ENCODE results near the gene TOX2. TPM values are rescaled to one million over a fixed set of nuclear protein-coding genes. Genes with fewer than 3 reads are reported as not detected.

The TOX2 gene
- total RNA-seq, 1 experiment from 2014 or later: 1.7 TPM

- Histone ChIP-seq H3K4ac (ENCODE audit: low read depth, low read length) (no peak overlapping the region), H2AK5ac (ENCODE audit: insufficient read length, low read length) (no peak overlapping the region), H2BK20ac (ENCODE audit: low read depth, low read length, poor library complexity, severe bottlenecking) (no peak overlapping the region), H2BK5ac (ENCODE audit: insufficient read length, low read length) (no peak overlapping the region), H3K27me3 (ENCODE audit: insufficient read depth, low read length) (no peaks in the 10 kb centered on the region), H3K23ac (ENCODE audit: insufficient read length, low read depth, low read length) (no peak overlapping the region), H2BK120ac (ENCODE audit: low read depth, low read length, poor library complexity, severe bottlenecking) (no peak overlapping the region), H4K20me1 (ENCODE audit: control insufficient read depth, insufficient read depth, insufficient read length) (no peaks in the 10 kb centered on the region), H3K79me2 (ENCODE audit: insufficient read depth, low read length) (no peaks in the 10 kb centered on the region), H3K79me1 (ENCODE audit: insufficient read depth, low read depth, low read length, poor library complexity, severe bottlenecking) (no peaks in the 10 kb centered on the region), H2BK15ac (ENCODE audit: low read depth, low read length) (no peak overlapping the region), H3K27ac (ENCODE audit: insufficient read length, low read depth, low read length) (no peak overlapping the region), H2BK12ac (ENCODE audit: insufficient read length, low read depth, low read length) (no peak overlapping the region), H3K4me1 (ENCODE audit: insufficient read depth, low read length) (no peaks in the 10 kb centered on the region), H4K5ac (ENCODE audit: insufficient read length, low read depth, low read length) (no peak overlapping the region), H3K14ac (ENCODE audit: insufficient read depth, low read length) (no peak overlapping the region), H3K9ac (ENCODE audit: extremely low read depth, insufficient read length, low read length) (no peak overlapping the region), H4K91ac (ENCODE audit: insufficient read length, low read depth, low read length) (no peak overlapping the region), H2AFZ (ENCODE audit: low read length) (no peak overlapping the region), H3K4me2 (ENCODE audit: insufficient read depth, insufficient read length, low read length) (no peak overlapping the region), H3K9me3 (ENCODE audit: control insufficient read depth, low read depth, low read length) (no peaks in the 10 kb centered on the region), H3T11ph (ENCODE audit: low read length) (no peak overlapping the region), H3K23me2 (ENCODE audit: insufficient read length, low read depth, low read length, poor library complexity, severe bottlenecking) (no peaks in the 10 kb centered on the region), H4K8ac (replicated peaks; ENCODE audit: insufficient read length, low read depth, low read length) (no peak overlapping the region), H3K18ac (ENCODE audit: insufficient read length, low read depth, low read length) (no peak overlapping the region), H3K56ac (ENCODE audit: insufficient read length, low read depth, low read length) (no peak overlapping the region)
- no peak overlapping the region; a peak in 1 of 7 replicates for H3K27ac Mint-ChIP-seq
- no peak for DNase-seq
- WGBS (ENCODE audit: extremely low coverage, insufficient read length, low lambda C conversion rate): no CpG with 5 or more reads among the region's 10 CpGs
- no peaks in the 10 kb centered on the region for H3K27me3 Mint-ChIP-seq (ENCODE audit: low read depth)
- H3K4me1 Mint-ChIP-seq: no peaks in the 10 kb centered on the region
- no peaks in the 10 kb centered on the region for H3K9me3 Mint-ChIP-seq
- no peak for TF ChIP-seq CTCF (conservative IDR thresholded peaks at IDR 0.05)
- H3K36me3 Mint-ChIP-seq (ENCODE audit: insufficient read depth in 1 of 3, low read depth in 3 of 3): no peaks in the 10 kb centered on the region
- no peak overlapping the region; a peak in 1 of 5 replicates for H3K4me3 Mint-ChIP-seq
Measured at GRCh38 chr20:44080064-44080463, 165.4 kb downstream of the TOX2 start.
